ENCODE measurements around the gene GASK1A. TPM values are rescaled to one million over a fixed set of nuclear protein-coding genes. Genes with fewer than 3 reads are reported as not detected.

GASK1A gene
- total and polyA plus RNA-seq, 4 donors = 0.79 to 22.8 (median 4.6) TPM

DNA sequence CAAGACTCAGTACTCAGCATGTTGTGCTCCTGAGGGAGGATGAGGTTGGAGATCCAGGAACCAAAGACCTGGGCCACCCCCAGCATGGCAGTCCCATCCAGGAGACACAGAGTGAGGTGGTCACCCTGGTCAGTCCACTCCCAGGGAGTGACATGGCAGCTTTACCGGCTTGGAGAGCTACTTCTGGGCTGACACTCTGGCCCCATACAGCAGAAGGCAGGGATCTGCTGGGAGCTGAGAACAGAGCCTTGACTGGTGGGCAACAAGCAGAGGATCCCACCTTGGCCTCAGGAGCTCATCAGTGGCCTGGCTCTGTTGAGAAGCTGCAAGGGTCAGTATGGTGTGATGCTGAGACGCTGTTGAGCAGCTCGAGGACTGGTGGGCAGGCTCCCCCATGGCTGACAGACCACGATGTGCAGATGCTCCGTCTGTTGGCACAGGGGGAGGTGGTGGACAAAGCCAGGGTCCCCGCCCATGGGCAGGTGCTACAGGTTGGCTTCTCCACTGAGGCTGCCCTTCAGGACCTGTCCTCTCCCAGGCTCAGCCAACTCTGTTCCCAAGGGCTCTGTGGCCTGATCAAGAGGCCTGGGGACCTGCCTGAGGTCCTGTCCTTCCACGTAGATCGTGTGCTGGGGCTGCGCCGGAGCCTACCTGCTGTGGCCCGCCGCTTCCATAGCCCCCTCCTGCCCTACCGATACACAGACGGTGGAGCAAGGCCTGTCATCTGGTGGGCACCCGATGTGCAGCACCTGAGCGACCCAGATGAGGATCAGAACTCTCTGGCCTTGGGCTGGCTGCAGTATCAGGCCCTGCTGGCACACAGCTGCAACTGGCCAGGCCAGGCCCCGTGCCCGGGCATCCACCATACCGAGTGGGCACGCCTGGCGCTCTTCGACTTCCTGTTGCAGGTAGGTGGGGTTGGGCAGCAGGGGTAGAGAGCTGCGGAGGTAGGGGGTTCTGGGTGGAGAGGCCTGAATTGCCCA is 53.8 kb downstream of the GASK1A start:
- WGBS = 96% methylated on average over 23 of the region's 23 CpGs
- H3K27ac ChIP-seq (ENCODE audit: low read depth in 1 of 2, low read length in 2 of 2) = no peak overlapping the region
- no peak overlapping the region for H3K9ac ChIP-seq (ENCODE audit: low read depth in 1 of 2, low read length in 2 of 2)
- DNase-seq (ENCODE audit: low spot score) = peak; percentile 21
- TF ChIP-seq HNF4A (conservative IDR thresholded peaks at IDR 0.05) (no peak), YY1 (IDR thresholded peaks at IDR 0.05) (no peak)
- TF ChIP-seq, protein P1, sequence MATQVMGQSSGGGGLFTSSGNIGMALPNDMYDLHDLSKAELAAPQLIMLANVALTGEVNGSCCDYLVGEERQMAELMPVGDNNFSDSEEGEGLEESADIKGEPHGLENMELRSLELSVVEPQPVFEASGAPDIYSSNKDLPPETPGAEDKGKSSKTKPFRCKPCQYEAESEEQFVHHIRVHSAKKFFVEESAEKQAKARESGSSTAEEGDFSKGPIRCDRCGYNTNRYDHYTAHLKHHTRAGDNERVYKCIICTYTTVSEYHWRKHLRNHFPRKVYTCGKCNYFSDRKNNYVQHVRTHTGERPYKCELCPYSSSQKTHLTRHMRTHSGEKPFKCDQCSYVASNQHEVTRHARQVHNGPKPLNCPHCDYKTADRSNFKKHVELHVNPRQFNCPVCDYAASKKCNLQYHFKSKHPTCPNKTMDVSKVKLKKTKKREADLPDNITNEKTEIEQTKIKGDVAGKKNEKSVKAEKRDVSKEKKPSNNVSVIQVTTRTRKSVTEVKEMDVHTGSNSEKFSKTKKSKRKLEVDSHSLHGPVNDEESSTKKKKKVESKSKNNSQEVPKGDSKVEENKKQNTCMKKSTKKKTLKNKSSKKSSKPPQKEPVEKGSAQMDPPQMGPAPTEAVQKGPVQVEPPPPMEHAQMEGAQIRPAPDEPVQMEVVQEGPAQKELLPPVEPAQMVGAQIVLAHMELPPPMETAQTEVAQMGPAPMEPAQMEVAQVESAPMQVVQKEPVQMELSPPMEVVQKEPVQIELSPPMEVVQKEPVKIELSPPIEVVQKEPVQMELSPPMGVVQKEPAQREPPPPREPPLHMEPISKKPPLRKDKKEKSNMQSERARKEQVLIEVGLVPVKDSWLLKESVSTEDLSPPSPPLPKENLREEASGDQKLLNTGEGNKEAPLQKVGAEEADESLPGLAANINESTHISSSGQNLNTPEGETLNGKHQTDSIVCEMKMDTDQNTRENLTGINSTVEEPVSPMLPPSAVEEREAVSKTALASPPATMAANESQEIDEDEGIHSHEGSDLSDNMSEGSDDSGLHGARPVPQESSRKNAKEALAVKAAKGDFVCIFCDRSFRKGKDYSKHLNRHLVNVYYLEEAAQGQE (IDR thresholded peaks at IDR 0.05) = no peak
- H3K4me3 ChIP-seq (ENCODE audit: low read depth in 1 of 3, low read length in 3 of 3) = no peak overlapping the region
- no peaks in the 10 kb centered on the region for H3K27me3 ChIP-seq (ENCODE audit: control insufficient read depth in 4 of 4, insufficient read depth in 4 of 4, low read length in 3 of 4)
- H3K4me1 ChIP-seq (ENCODE audit: control insufficient read depth in 4 of 4, insufficient read depth in 4 of 4, low read length in 3 of 4) = peaks cover 0 to 4% (median 0%) of the 10 kb centered on the region in 4 donors
- H3K36me3 ChIP-seq (ENCODE audit: control insufficient read depth in 4 of 4, insufficient read depth in 3 of 4, low read depth in 1 of 4, low read length in 3 of 4) = peaks cover 0 to 17% (median 0%) of the 10 kb centered on the region in 4 donors
- H3K9me3 ChIP-seq (ENCODE audit: control insufficient read depth in 4 of 4, low read length in 3 of 4) = no peaks in the 10 kb centered on the region

GRCh38 chr3:43034200-43034599 is 55.1 kb downstream of the GASK1A start:
- WGBS = 88% methylated on average over 4 of the region's 4 CpGs
- no peak for TF ChIP-seq JUND (IDR thresholded peaks at IDR 0.05)
- no peak for TF ChIP-seq SP1 (IDR thresholded peaks at IDR 0.05)
- no peak for TF ChIP-seq EGR1 (IDR thresholded peaks at IDR 0.05; ENCODE audit: low read depth in 2 of 2)
- no peak for TF ChIP-seq TAF1 (conservative IDR thresholded peaks at IDR 0.05)
- TF ChIP-seq ZBTB33 (IDR thresholded peaks at IDR 0.05) = no peak
- TF ChIP-seq GABPA (IDR thresholded peaks at IDR 0.05 in 1 of 2, conservative IDR thresholded peaks at IDR 0.05 in 1 of 2) = no peak
- no peak for TF ChIP-seq FOXA1 (IDR thresholded peaks at IDR 0.05)
- no peak for TF ChIP-seq RXRA (IDR thresholded peaks at IDR 0.05)
- TF ChIP-seq YY1 (IDR thresholded peaks at IDR 0.05) = no peak
- no peak for TF ChIP-seq HNF4G (IDR thresholded peaks at IDR 0.05)
- TF ChIP-seq, protein P2, sequence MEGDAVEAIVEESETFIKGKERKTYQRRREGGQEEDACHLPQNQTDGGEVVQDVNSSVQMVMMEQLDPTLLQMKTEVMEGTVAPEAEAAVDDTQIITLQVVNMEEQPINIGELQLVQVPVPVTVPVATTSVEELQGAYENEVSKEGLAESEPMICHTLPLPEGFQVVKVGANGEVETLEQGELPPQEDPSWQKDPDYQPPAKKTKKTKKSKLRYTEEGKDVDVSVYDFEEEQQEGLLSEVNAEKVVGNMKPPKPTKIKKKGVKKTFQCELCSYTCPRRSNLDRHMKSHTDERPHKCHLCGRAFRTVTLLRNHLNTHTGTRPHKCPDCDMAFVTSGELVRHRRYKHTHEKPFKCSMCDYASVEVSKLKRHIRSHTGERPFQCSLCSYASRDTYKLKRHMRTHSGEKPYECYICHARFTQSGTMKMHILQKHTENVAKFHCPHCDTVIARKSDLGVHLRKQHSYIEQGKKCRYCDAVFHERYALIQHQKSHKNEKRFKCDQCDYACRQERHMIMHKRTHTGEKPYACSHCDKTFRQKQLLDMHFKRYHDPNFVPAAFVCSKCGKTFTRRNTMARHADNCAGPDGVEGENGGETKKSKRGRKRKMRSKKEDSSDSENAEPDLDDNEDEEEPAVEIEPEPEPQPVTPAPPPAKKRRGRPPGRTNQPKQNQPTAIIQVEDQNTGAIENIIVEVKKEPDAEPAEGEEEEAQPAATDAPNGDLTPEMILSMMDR (IDR thresholded peaks at IDR 0.05; ENCODE audit: low read depth, low read length, missing input control) = no peak
- TF ChIP-seq MAX (IDR thresholded peaks at IDR 0.05) = no peak
- no peak for TF ChIP-seq FOXA2 (IDR thresholded peaks at IDR 0.05)
- TF ChIP-seq, protein P3, sequence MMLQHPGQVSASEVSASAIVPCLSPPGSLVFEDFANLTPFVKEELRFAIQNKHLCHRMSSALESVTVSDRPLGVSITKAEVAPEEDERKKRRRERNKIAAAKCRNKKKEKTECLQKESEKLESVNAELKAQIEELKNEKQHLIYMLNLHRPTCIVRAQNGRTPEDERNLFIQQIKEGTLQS (IDR thresholded peaks at IDR 0.05) = no peak
- TF ChIP-seq NR2F2 (IDR thresholded peaks at IDR 0.05) = no peak
- Histone ChIP-seq H3K9me3 (ENCODE audit: control insufficient read depth in 4 of 4, low read length in 3 of 4) (no peaks in the 10 kb centered on the region), H3K4me1 (ENCODE audit: control insufficient read depth in 4 of 4, insufficient read depth in 4 of 4, low read length in 3 of 4) (peaks cover 0 to 4% (median 0%) of the 10 kb centered on the region in 4 donors), H3K36me3 (ENCODE audit: control insufficient read depth in 4 of 4, insufficient read depth in 3 of 4, low read depth in 1 of 4, low read length in 3 of 4) (peaks cover 0 to 17% (median 0%) of the 10 kb centered on the region in 4 donors), H3K27me3 (ENCODE audit: control insufficient read depth in 4 of 4, insufficient read depth in 4 of 4, low read length in 3 of 4) (no peaks in the 10 kb centered on the region), H3K4me3 (ENCODE audit: low read depth in 1 of 3, low read length in 3 of 3) (no peak overlapping the region), H3K27ac (ENCODE audit: low read depth in 1 of 2, low read length in 2 of 2) (no peak overlapping the region), H3K9ac (ENCODE audit: low read depth in 1 of 2, low read length in 2 of 2) (no peak overlapping the region)
- DNase-seq (ENCODE audit: low spot score) = peak; percentile 25
